GM12872 (cell line): Measurements from ENCODE around the gene CEMIP.

Source experiments
- CTCF ChIP-seq: IDR thresholded peaks from 3 replicates; pipeline ENCODE4 v1.5.1; 2011; ENCODE audit warnings: low read depth, mild to moderate bottlenecking, low read length, moderate library complexity; ENCODE audit not compliant: insufficient read depth

Gene CEMIP

GRCh38 chr15:80866936-80867335 lies 87.8 kb downstream of the CEMIP start:
- no peak for TF ChIP-seq CTCF

GRCh38 chr15:80870366-80870765 lies 91.2 kb downstream of the CEMIP start:
- TF ChIP-seq CTCF = no peak

- no peak for TF ChIP-seq CTCF
These were observed 91.7 kb downstream of the CEMIP start for GRCh38 chr15:80870893-80871292.

GRCh38 chr15:80871858-80872257 lies 92.7 kb downstream of the CEMIP start:
- TF ChIP-seq CTCF = no peak

- TF ChIP-seq CTCF = no peak
These were observed 94.3 kb downstream of the CEMIP start for GRCh38 chr15:80873366-80873952.

GRCh38 chr15:80875568-80876347 lies 96.6 kb downstream of the CEMIP start:
- TF ChIP-seq CTCF = no peak

- no peak for TF ChIP-seq CTCF
These were observed 97.1 kb downstream of the CEMIP start for GRCh38 chr15:80876348-80876674.
